Natural killer cell (primary cell): ENCODE data around the gene CDR2. TPM values are rescaled to one million over a fixed set of nuclear protein-coding genes. Genes with fewer than 3 reads are reported as not detected.

Source experiments
- ATAC-seq, 3 donors: fragments of 150-1000 bp in 2 of 3; fragments of 200-7000 bp in 1 of 3; cut with Tn5 transposase; 1 replicate in 1 of 3; 2 replicates in 2 of 3; pipeline ENCODE4 v1.10.0; 2021; ENCODE audit warnings: mild to moderate bottlenecking in 2 of 3, moderate library complexity in 2 of 3
- DNase-seq, 2 donors: peaks; one replicate each; pipeline versions ENCODE4 v3.0.0 to v3.0.0-alpha.2; 2013 to 2021; ENCODE audit warnings: mixed read lengths in 1 of 2
- H3K27ac ChIP-seq: one replicate; pipeline ENCODE4 v1.5.1; 2013; ENCODE audit warnings: mild to moderate bottlenecking, low read length
- H3K27me3 ChIP-seq: one replicate; pipeline ENCODE4 v1.6.1; 2013; ENCODE audit warnings: low read length; ENCODE audit not compliant: control insufficient read depth, insufficient read depth
- H3K36me3 ChIP-seq: one replicate; pipeline ENCODE4 v1.6.1; 2013; ENCODE audit warnings: low read length; ENCODE audit not compliant: control insufficient read depth, insufficient read depth
- H3K4me1 ChIP-seq: one replicate; pipeline ENCODE4 v1.6.1; 2013; ENCODE audit warnings: low read length; ENCODE audit not compliant: control insufficient read depth, insufficient read depth
- H3K4me3 ChIP-seq: one replicate; pipeline ENCODE4 v1.5.1; 2013; ENCODE audit warnings: low read length
- H3K9me3 ChIP-seq: one replicate; pipeline ENCODE4 v1.6.1; 2013; ENCODE audit warnings: low read length; ENCODE audit not compliant: control insufficient read depth, insufficient read depth
- H3K27ac Mint-ChIP-seq, 2 donors: one replicate each; pipeline ENCODE4 v1.8.0; 2022; ENCODE audit warnings: mild to moderate bottlenecking in 2 of 2, mixed read lengths in 2 of 2, moderate library complexity in 1 of 2
- H3K27me3 Mint-ChIP-seq, 2 donors: one replicate each; pipeline ENCODE4 v1.8.0; 2022; ENCODE audit warnings: low read depth in 2 of 2, mixed read lengths in 2 of 2
- H3K36me3 Mint-ChIP-seq: one replicate; pipeline ENCODE4 v1.8.0; 2022; ENCODE audit warnings: mixed read lengths
- H3K4me1 Mint-ChIP-seq, 2 donors: one replicate each; pipeline ENCODE4 v1.8.0; 2022; ENCODE audit warnings: mixed read lengths in 2 of 2
- H3K4me3 Mint-ChIP-seq: one replicate; pipeline ENCODE4 v1.8.0; 2022; ENCODE audit warnings: mild to moderate bottlenecking, moderate library complexity, mixed read lengths
- H3K9me3 Mint-ChIP-seq, 2 donors: one replicate each; pipeline ENCODE4 v1.8.0; 2022; ENCODE audit warnings: mixed read lengths in 2 of 2
- WGBS: methylation state at CpG from one replicate; pipeline ENCODE4 v1.1.7; 2013; ENCODE audit warnings: missing lambda C conversion rate; ENCODE audit not compliant: insufficient coverage; 5-methylcytosine and 5-hydroxymethylcytosine counted together
- intact Hi-C: fragments of 100-400 bp; cut with micrococcal nuclease; formaldehyde crosslinking; loops from one replicate; pipeline ENCODE4 v1.14.2; 2022
- total RNA-seq, 4 donors: library from RNA; stranded (reverse); fragments of 120-200 nt in 1 of 4; gene quantifications; one replicate each; pipeline versions ENCODE4 v1.2.3 to v1.2.4, GENCODE V29; 2013 to 2022
- TF ChIP-seq, protein P1 (sequence below): fragments of 200-600 bp; IDR thresholded peaks from one replicate; pipeline ENCODE4 v1.8.0; 2022; ENCODE audit warnings: antibody characterized with exemption

The CDR2 gene
- total RNA-seq, 3 donors from 2014 or later (not counting 1 experiment from before 2014, with no cell fraction given) = 11.2 to 24.3 (median 19.4) TPM

DNA sequence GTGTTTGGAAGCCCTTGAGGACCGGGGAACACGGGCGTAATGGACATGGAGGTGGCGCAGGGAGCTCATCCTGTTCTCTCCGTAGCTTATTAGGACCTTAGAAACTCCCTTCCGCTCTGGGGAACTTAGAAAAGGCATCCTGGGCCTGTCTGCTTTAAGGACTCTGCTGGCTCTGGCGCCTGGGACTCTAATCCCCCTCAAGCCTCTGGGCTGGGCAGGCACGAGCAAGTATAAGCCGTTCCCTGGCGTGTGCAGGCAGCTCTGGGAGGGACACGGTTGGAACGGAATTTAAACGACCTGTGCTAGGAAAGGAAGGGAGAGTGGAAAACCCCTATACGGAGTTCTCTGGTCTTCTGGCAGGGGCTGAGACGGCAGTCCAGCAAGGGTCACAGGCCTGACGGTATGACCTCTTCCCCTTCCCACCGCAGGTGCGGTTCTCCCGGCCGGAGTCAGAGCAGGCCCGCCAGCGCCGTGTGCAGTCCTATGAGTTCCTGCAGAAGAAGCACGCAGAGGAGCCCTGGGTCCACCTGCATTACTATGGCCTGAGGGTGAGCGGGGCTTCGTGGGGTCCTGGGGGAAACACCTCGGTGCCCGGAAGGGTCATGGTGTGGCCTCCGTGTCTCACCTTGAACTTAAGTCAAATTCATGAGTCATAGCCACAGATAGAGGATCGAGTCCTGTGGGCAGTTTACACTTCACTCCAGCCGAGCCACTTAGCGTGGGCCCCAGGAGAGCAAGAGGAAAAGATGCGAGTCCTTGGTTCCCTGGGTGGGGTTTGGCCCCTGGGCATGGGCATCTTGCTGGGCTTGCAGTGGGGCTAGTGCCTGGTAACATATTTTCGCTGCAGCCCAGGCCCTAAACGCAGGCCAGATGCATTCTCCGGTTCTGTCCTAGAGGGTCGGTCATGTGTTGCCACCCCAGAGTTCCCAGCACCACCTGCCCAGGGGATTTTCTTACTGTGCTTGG lies 59.5 kb downstream of the CDR2 start:
- Mint-ChIP-seq H3K27ac (no peak overlapping the region), H3K9me3 (no peaks in the 10 kb centered on the region), H3K4me3 (no peak overlapping the region), H3K36me3 (no peaks in the 10 kb centered on the region), H3K4me1 (peaks cover 0 to 4% of the 10 kb centered on the region in 2 donors), H3K27me3 (no peaks in the 10 kb centered on the region)
- Histone ChIP-seq H3K9me3 (no peaks in the 10 kb centered on the region), H3K36me3 (peaks cover 61% of the 10 kb centered on the region), H3K27ac (no peak overlapping the region), H3K4me1 (no peaks in the 10 kb centered on the region), H3K27me3 (no peaks in the 10 kb centered on the region), H3K4me3 (no peak overlapping the region)
- DNase-seq (peak in 1 of 2 donors; percentile 11), ATAC-seq (no peak)
- 96% methylated on average over 37 of the region's 37 CpGs for WGBS
- intact Hi-C loops = no loop called here
- TF ChIP-seq, protein P1, sequence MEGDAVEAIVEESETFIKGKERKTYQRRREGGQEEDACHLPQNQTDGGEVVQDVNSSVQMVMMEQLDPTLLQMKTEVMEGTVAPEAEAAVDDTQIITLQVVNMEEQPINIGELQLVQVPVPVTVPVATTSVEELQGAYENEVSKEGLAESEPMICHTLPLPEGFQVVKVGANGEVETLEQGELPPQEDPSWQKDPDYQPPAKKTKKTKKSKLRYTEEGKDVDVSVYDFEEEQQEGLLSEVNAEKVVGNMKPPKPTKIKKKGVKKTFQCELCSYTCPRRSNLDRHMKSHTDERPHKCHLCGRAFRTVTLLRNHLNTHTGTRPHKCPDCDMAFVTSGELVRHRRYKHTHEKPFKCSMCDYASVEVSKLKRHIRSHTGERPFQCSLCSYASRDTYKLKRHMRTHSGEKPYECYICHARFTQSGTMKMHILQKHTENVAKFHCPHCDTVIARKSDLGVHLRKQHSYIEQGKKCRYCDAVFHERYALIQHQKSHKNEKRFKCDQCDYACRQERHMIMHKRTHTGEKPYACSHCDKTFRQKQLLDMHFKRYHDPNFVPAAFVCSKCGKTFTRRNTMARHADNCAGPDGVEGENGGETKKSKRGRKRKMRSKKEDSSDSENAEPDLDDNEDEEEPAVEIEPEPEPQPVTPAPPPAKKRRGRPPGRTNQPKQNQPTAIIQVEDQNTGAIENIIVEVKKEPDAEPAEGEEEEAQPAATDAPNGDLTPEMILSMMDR = no peak

- Histone ChIP-seq H3K36me3 (peaks cover 66% of the 10 kb centered on the region), H3K4me1 (no peaks in the 10 kb centered on the region), H3K27ac (no peak overlapping the region), H3K27me3 (no peaks in the 10 kb centered on the region), H3K4me3 (no peak overlapping the region), H3K9me3 (no peaks in the 10 kb centered on the region)
- Mint-ChIP-seq H3K27me3 (no peaks in the 10 kb centered on the region), H3K4me3 (no peak overlapping the region), H3K36me3 (no peaks in the 10 kb centered on the region), H3K9me3 (no peaks in the 10 kb centered on the region), H3K27ac (no peak overlapping the region), H3K4me1 (peaks cover 0 to 4% of the 10 kb centered on the region in 2 donors)
- intact Hi-C loops = no loop called here
- TF ChIP-seq, protein P1 = no peak
- WGBS = 97% methylated on average over 10 of the region's 10 CpGs
- no peak for ATAC-seq
- no peak for DNase-seq
Observed at GRCh38 chr16:22313876-22314470, 60.4 kb downstream of the CDR2 start.

- H3K36me3 Mint-ChIP-seq = no peaks in the 10 kb centered on the region
Observed at GRCh38 chr16:22312897-22313781, 61.3 kb downstream of the CDR2 start.

More at GRCh38 chr16:22312897-22313781, 61.3 kb downstream of the CDR2 start:
- H3K27ac Mint-ChIP-seq = peak overlapping the region in 1 of 2 donors; percentile 5
- no peaks in the 10 kb centered on the region for H3K9me3 Mint-ChIP-seq
- TF ChIP-seq, protein P1 = no peak
- Histone ChIP-seq H3K4me1 (no peaks in the 10 kb centered on the region), H3K36me3 (peaks cover 71% of the 10 kb centered on the region), H3K27ac (no peak overlapping the region), H3K9me3 (no peaks in the 10 kb centered on the region), H3K27me3 (no peaks in the 10 kb centered on the region), H3K4me3 (no peak overlapping the region)
- 96% methylated on average over 23 of the region's 23 CpGs for WGBS
- ATAC-seq = no peak
- H3K4me3 Mint-ChIP-seq = no peak overlapping the region
- H3K27me3 Mint-ChIP-seq = no peaks in the 10 kb centered on the region
- peaks cover 0 to 6% of the 10 kb centered on the region in 2 donors for H3K4me1 Mint-ChIP-seq
- DNase-seq = no peak
- intact Hi-C loops = no loop called here
